Measurements from ENCODE around the gene STX11. TPM values are rescaled to one million over a fixed set of nuclear protein-coding genes. Genes with fewer than 3 reads are reported as not detected.

STX11 gene
- total and polyA plus RNA-seq, 2 of the 13 experiments (the other 11 are each of a cell fraction or from before 2014, with no cell fraction given), result 0.03 TPM; not detected in 1

- 0 out of 5 replicates have a peak, but pooled peaks cover 0 to 1% of the 10 kb centered on the region in 2 experiments for H3K27me3 ChIP-seq (ENCODE audit: control insufficient read depth in 1 of 2, insufficient read depth in 2 of 2, low read length in 2 of 2)
- H2AFZ ChIP-seq (ENCODE audit: low read length), result no peak overlapping the region
- FAIRE-seq (no peak), ATAC-seq (no peak), DNase-seq (ENCODE audit: low spot score) (no peak)
- POLR2A ChIA-PET, result no interaction called here
- intact Hi-C loops (cut with micrococcal nuclease; ENCODE audit: unreplicated experiment) (no loop called here), in situ Hi-C loops (cut with HindIII; ENCODE audit: extremely low pct_ligation_motif_present, low pct_unique_long_range_greater_than_20kb) (no loop called here)
- H3K4me1 ChIP-seq (ENCODE audit: insufficient read depth, low read length), result 0 out of 2 replicates have a peak, but pooled peaks cover under 1% of the 10 kb centered on the region
- no peaks in the 10 kb centered on the region for H3K9me3 ChIP-seq (ENCODE audit: low read length)
- no peak overlapping the region for H3K4me3 ChIP-seq (replicated peaks in 1 of 3; ENCODE audit: insufficient read depth in 1 of 3, low read depth in 2 of 3, low read length in 3 of 3)
- no peak overlapping the region for H3K4me2 ChIP-seq (ENCODE audit: low read depth, low read length)
- no TSS peak for BruUV-seq (replicated peaks)
- TF ChIP-seq ZKSCAN8 (CRISPR knock-in tag; IDR thresholded peaks at IDR 0.05; ENCODE audit: borderline replicate concordance) (no peak), MAFK (conservative IDR thresholded peaks at IDR 0.05 in 1 of 2, IDR thresholded peaks at IDR 0.05 in 1 of 2; ENCODE audit: low read length in 2 of 2) (peak; percentile 46 to 68; a peak in 3 of 4 replicates), SIX1 (CRISPR knock-in tag; IDR thresholded peaks at IDR 0.05; ENCODE audit: borderline replicate concordance) (no peak), NFE2L2 (IDR thresholded peaks at IDR 0.05; ENCODE audit: low read length) (peak; percentile 23; the same call in 1 of the 2 replicates), MAFF (IDR thresholded peaks at IDR 0.05; ENCODE audit: low read depth, low read length) (peak; percentile 50; the same call in 1 of the 2 replicates)
- 25% methylated on average over 4 of the region's 4 CpGs for WGBS (ENCODE audit: low lambda C conversion rate)
- CTCF ChIA-PET (ENCODE audit: low intra/inter-chr PET ratio, low total read pairs), result no interaction called here
- H3K9ac ChIP-seq (ENCODE audit: insufficient read depth, low read depth, low read length), result no peak overlapping the region
- H4K20me1 ChIP-seq (ENCODE audit: insufficient read depth, low read length), result no peaks in the 10 kb centered on the region
- H3K79me2 ChIP-seq (ENCODE audit: insufficient read depth, low read length), result no peaks in the 10 kb centered on the region
- no peak overlapping the region for H3K27ac ChIP-seq (ENCODE audit: extremely low read length, insufficient read depth, low read length)
- no peaks in the 10 kb centered on the region for H3K36me3 ChIP-seq (replicated peaks in 1 of 2; ENCODE audit: control insufficient read depth in 1 of 2, insufficient read depth in 2 of 2, low read length in 2 of 2)
These were observed 11.8 kb upstream of the STX11 start for GRCh38 chr6:144138542-144138941.

GRCh38 chr6:144139817-144140216 is 10.5 kb upstream of the STX11 start:
- in situ Hi-C loops (cut with HindIII; ENCODE audit: extremely low pct_ligation_motif_present, low pct_unique_long_range_greater_than_20kb) (no loop called here), intact Hi-C loops (cut with micrococcal nuclease; ENCODE audit: unreplicated experiment) (no loop called here)
- Histone ChIP-seq H3K27ac (ENCODE audit: extremely low read length, insufficient read depth, low read length) (no peak overlapping the region), H3K79me2 (ENCODE audit: insufficient read depth, low read length) (no peaks in the 10 kb centered on the region), H3K4me1 (ENCODE audit: insufficient read depth, low read length) (0 out of 2 replicates have a peak, but pooled peaks cover 8% of the 10 kb centered on the region), H3K4me2 (ENCODE audit: low read depth, low read length) (no peak overlapping the region), H4K20me1 (ENCODE audit: insufficient read depth, low read length) (no peaks in the 10 kb centered on the region), H3K9me3 (ENCODE audit: low read length) (no peaks in the 10 kb centered on the region), H3K27me3 (ENCODE audit: control insufficient read depth in 1 of 2, insufficient read depth in 2 of 2, low read length in 2 of 2) (0 out of 5 replicates have a peak, but pooled peaks cover 0 to 1% of the 10 kb centered on the region in 2 experiments), H3K36me3 (replicated peaks in 1 of 2; ENCODE audit: control insufficient read depth in 1 of 2, insufficient read depth in 2 of 2, low read length in 2 of 2) (no peaks in the 10 kb centered on the region), H3K4me3 (replicated peaks in 1 of 3; ENCODE audit: insufficient read depth in 1 of 3, low read depth in 2 of 3, low read length in 3 of 3) (no peak overlapping the region), H3K9ac (ENCODE audit: insufficient read depth, low read depth, low read length) (no peak overlapping the region), H2AFZ (ENCODE audit: low read length) (no peak overlapping the region)
- no TSS peak for BruUV-seq (replicated peaks)
- DNase-seq (ENCODE audit: low spot score) (no peak), FAIRE-seq (no peak), ATAC-seq (no peak)
- WGBS (ENCODE audit: low lambda C conversion rate), result 65% methylated on average over 3 of the region's 3 CpGs
- CTCF ChIA-PET (ENCODE audit: low intra/inter-chr PET ratio, low total read pairs), result no interaction called here
- POLR2A ChIA-PET, result no interaction called here
- TF ChIP-seq IKZF4 (CRISPR knock-in tag; IDR thresholded peaks at IDR 0.05; ENCODE audit: borderline replicate concordance, low read depth, not compliant biosample characterization), result no peak
- TF ChIP-seq ZNF724P (CRISPR knock-in tag; IDR thresholded peaks at IDR 0.05; ENCODE audit: borderline replicate concordance), result no peak
- no peak for TF ChIP-seq E2F2 (CRISPR knock-in tag; IDR thresholded peaks at IDR 0.05; ENCODE audit: borderline replicate concordance)
- no peak for TF ChIP-seq EEA1 (CRISPR knock-in tag; IDR thresholded peaks at IDR 0.05; ENCODE audit: borderline replicate concordance)
- TF ChIP-seq CSRNP2 (CRISPR knock-in tag; conservative IDR thresholded peaks at IDR 0.05; ENCODE audit: low read depth), result no peak

Data from HepG2 (cell line).